Ishikawa (cell line): ENCODE results near the gene ANAPC13.

ENCODE experiments used
- EGR1 ChIP-seq: IDR thresholded peaks from 2 replicates; pipeline ENCODE4 v1.6.1; 2012
- EP300 ChIP-seq: IDR thresholded peaks from 2 replicates; pipeline ENCODE4 v1.6.1; 2012; ENCODE audit warnings: borderline replicate concordance
- TAF1 ChIP-seq: IDR thresholded peaks from 2 replicates; pipeline ENCODE4 v1.6.1; 2012; ENCODE audit warnings: low read depth, mild to moderate bottlenecking
- ZBTB7A ChIP-seq: IDR thresholded peaks from 2 replicates; pipeline ENCODE4 v1.6.1; 2012; ENCODE audit warnings: low read depth
- TF ChIP-seq, protein P1 (sequence below): IDR thresholded peaks from 2 replicates; pipeline ENCODE4 v1.6.1; 2012
- TF ChIP-seq, protein P2 (sequence below): IDR thresholded peaks from 2 replicates; pipeline ENCODE4 v1.6.1; 2012; ENCODE audit warnings: low read depth, mild to moderate bottlenecking

DNA sequence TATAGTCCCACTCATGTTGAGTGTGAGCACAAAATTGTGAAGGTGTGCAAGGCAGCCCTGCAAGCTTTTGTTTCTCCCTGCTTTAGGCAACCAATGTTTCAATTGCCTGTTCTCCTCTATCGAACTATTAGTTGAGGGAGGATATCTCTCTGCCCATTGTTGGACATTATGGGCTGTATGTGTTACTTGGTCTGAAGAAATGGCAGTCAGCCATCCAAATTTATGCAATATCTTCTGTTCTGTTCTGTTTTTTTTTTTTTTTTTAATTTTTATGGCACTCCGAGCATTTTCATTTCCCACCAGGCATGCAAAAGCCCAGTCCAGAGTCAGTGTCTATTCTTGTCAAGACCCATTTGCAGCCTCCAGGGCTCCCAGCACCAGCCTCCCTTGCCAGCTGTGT, 44.0 kb downstream of the ANAPC13 start:
- TF ChIP-seq, protein P1, sequence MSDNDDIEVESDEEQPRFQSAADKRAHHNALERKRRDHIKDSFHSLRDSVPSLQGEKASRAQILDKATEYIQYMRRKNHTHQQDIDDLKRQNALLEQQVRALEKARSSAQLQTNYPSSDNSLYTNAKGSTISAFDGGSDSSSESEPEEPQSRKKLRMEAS: no peak
- TF ChIP-seq EGR1 (no peak), TAF1 (no peak), ZBTB7A (no peak), EP300 (no peak)
- TF ChIP-seq, protein P2, sequence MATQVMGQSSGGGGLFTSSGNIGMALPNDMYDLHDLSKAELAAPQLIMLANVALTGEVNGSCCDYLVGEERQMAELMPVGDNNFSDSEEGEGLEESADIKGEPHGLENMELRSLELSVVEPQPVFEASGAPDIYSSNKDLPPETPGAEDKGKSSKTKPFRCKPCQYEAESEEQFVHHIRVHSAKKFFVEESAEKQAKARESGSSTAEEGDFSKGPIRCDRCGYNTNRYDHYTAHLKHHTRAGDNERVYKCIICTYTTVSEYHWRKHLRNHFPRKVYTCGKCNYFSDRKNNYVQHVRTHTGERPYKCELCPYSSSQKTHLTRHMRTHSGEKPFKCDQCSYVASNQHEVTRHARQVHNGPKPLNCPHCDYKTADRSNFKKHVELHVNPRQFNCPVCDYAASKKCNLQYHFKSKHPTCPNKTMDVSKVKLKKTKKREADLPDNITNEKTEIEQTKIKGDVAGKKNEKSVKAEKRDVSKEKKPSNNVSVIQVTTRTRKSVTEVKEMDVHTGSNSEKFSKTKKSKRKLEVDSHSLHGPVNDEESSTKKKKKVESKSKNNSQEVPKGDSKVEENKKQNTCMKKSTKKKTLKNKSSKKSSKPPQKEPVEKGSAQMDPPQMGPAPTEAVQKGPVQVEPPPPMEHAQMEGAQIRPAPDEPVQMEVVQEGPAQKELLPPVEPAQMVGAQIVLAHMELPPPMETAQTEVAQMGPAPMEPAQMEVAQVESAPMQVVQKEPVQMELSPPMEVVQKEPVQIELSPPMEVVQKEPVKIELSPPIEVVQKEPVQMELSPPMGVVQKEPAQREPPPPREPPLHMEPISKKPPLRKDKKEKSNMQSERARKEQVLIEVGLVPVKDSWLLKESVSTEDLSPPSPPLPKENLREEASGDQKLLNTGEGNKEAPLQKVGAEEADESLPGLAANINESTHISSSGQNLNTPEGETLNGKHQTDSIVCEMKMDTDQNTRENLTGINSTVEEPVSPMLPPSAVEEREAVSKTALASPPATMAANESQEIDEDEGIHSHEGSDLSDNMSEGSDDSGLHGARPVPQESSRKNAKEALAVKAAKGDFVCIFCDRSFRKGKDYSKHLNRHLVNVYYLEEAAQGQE: no peak
